Coronary artery (tissue), 2 donors: ENCODE results near the gene OR13F1.
"Not testable (repeated sequence)": the region's sequence is repeated elsewhere in the genome, so short reads cannot be mapped to it uniquely, and the experiment has no call there.

ENCODE experiments used
- DNase-seq: peaks from one replicate; pipeline ENCODE4 v3.0.0-alpha.2; 2017; ENCODE audit warnings: low spot score
- H3K27ac ChIP-seq, 2 donors: fragments of 200-600 bp; sonication (generic); one replicate each; pipeline ENCODE4 v1.5.1; 2016 to 2019
- H3K4me3 ChIP-seq: fragments of 200-600 bp; sonication (generic); 2 replicates; pipeline ENCODE4 v1.5.1; 2016; ENCODE audit warnings: mild to moderate bottlenecking, moderate library complexity
- TF ChIP-seq, protein P1 (sequence below): fragments of 200-600 bp; sonication (generic); IDR thresholded peaks from one replicate; pipeline ENCODE4 v1.5.1; 2019; ENCODE audit warnings: antibody characterized with exemption

Gene OR13F1

DNA sequence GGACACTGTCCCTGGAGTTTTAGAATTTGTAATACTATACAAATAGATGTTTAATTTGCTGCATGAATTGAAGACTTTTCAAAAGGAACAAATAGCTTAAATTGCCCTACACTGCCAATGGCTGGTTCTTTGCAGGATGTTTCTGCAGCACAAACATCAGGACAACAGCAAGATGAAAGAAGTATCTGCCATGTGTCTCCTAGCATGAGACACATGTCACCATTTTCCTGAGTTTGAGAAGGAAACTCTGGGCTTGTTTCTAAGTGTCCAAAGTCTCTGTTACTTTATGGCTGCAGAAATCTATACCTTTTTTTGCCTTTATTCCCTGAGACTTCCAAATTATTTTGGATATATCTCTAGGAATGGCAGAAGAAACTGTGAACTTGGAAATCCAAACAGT, 623 bp upstream of the OR13F1 start:
- no peak for DNase-seq
- TF ChIP-seq, protein P1, sequence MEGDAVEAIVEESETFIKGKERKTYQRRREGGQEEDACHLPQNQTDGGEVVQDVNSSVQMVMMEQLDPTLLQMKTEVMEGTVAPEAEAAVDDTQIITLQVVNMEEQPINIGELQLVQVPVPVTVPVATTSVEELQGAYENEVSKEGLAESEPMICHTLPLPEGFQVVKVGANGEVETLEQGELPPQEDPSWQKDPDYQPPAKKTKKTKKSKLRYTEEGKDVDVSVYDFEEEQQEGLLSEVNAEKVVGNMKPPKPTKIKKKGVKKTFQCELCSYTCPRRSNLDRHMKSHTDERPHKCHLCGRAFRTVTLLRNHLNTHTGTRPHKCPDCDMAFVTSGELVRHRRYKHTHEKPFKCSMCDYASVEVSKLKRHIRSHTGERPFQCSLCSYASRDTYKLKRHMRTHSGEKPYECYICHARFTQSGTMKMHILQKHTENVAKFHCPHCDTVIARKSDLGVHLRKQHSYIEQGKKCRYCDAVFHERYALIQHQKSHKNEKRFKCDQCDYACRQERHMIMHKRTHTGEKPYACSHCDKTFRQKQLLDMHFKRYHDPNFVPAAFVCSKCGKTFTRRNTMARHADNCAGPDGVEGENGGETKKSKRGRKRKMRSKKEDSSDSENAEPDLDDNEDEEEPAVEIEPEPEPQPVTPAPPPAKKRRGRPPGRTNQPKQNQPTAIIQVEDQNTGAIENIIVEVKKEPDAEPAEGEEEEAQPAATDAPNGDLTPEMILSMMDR, result no peak
- Histone ChIP-seq H3K27ac (no peak overlapping the region), H3K4me3 (no peak overlapping the region)

- no peak for DNase-seq
- TF ChIP-seq, protein P1, result no peak
- Histone ChIP-seq H3K4me3 (no peak overlapping the region), H3K27ac (no peak overlapping the region)
These were observed 2.5 kb downstream of the OR13F1 start for GRCh38 chr9:104506565-104506964.

GRCh38 chr9:104514901-104515300, 10.8 kb downstream of the OR13F1 start:
- Histone ChIP-seq H3K4me3 (no peak overlapping the region), H3K27ac (no peak overlapping the region)
- TF ChIP-seq, protein P1, result no peak
- no peak for DNase-seq

DNA sequence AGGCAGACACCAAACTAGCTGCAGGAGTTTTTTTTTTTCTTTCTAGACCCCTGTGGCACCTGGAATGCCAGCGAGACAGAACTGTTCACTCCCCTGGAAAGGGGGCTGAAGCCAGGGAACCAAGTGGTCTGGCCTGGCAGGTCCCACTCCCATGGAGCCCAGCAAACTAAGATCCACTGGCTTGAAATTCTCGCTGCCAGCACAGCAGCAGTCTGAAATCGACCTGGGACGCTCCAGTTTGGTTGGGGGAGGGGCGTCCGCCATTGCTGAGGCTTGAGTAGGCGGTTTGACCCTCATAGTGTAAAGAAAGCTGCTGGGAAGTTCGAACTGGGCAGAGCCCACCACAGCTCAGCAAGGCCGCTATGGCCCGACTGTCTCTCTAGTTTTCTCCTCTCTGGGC, 16.2 kb downstream of the OR13F1 start:
- not testable (repeated sequence) for H3K27ac ChIP-seq, DNase-seq

GRCh38 chr9:104527109-104527508, 23.0 kb downstream of the OR13F1 start, which contains the start of gene OR13C4:
Gene OR13C4 (minus strand): TSS chr9:104527209. CDS start chr9:104527209, 0 bp downstream.
- DNase-seq, result no peak
- Histone ChIP-seq H3K4me3 (no peak within 1 kb of the TSS), H3K27ac (no peak within 1 kb of the TSS)
- TF ChIP-seq, protein P1, result no peak

More for the DNA sequence above, 16.2 kb downstream of the OR13F1 start:
- H3K4me3 ChIP-seq, result not testable (repeated sequence)

DNA sequence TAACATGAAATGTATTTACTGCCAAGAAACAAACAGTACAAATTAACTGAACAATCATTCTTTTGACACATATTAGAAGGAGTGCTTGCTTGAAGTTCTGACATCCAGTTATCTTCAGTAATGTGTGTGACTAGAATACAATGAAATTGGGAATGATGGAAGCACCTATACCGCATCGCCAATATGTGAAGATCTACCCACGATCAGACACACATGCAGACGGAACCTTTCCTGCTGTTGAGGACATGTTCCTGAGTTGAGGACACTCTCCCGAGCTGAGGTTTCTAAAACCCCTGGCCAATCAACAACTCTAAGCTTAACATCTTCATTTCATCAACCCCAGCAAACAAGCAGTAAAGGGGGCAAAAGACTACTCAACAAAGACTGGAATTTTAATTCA, 32.7 kb downstream of the OR13F1 start, which contains the start of gene OR13C3:
Gene OR13C3, minus strand, starts transcription at position 101 of the 400 bp plus-strand sequence. CDS start 133 bp downstream, outside the sequence.
- DNase-seq, result no peak
- no peak within 1 kb of the TSS for H3K27ac ChIP-seq
- no peak within 1 kb of the TSS for H3K4me3 ChIP-seq
- TF ChIP-seq, protein P1, result no peak

GRCh38 chr9:104539275-104539674, 35.2 kb downstream of the OR13F1 start:
- TF ChIP-seq, protein P1, result no peak
- no peak for DNase-seq
- Histone ChIP-seq H3K27ac (no peak overlapping the region), H3K4me3 (no peak overlapping the region)

DNA sequence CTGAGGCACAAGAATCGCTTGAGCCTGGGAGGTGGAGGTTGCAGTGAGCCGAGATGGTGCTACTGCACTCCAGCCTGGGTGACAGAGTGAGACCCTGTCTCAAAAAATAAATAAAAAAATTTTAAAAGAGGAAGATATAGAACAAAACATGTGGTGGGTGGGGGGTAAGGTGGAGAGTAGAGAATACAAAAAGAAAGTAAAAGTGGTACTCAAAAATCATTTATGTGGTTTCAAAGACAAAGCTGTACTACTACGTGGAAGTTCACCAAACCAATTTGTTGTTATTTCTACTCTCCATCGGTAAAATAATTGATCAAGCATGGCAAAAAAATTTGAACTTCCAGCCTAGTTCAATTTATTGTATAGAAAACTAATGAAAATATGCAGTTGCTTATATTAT, 40.6 kb downstream of the OR13F1 start:
- Histone ChIP-seq H3K27ac (no peak overlapping the region), H3K4me3 (no peak overlapping the region)
- TF ChIP-seq, protein P1, result no peak
- no peak for DNase-seq
